Testis (tissue), 5 donors: ENCODE data around the gene NTMT1. TPM values are rescaled to one million over a fixed set of nuclear protein-coding genes. Genes with fewer than 3 reads are reported as not detected.

ENCODE experiments used
- DNase-seq: peaks from one replicate; pipeline ENCODE4 v3.0.0-alpha.2; 2019
- H3K27ac ChIP-seq, 2 donors: fragments of 200-600 bp; sonication (generic); one replicate each; pipeline ENCODE4 v1.5.1; 2019
- H3K27me3 ChIP-seq: fragments of 200-600 bp; sonication (generic); one replicate; pipeline ENCODE4 v1.5.1; 2019
- H3K36me3 ChIP-seq: fragments of 200-600 bp; sonication (generic); one replicate; pipeline ENCODE4 v1.5.1; 2017; ENCODE audit warnings: low read depth; ENCODE audit errors: missing control alignments
- H3K4me1 ChIP-seq: fragments of 200-600 bp; sonication (generic); one replicate; pipeline ENCODE4 v1.5.1; 2019
- H3K4me3 ChIP-seq, 2 donors: fragments of 200-600 bp; sonication (generic); one replicate each; pipeline ENCODE4 v1.5.1; 2017 to 2019
- H3K9me3 ChIP-seq: fragments of 200-600 bp; sonication (generic); one replicate; pipeline ENCODE4 v1.5.1; 2017
- CTCF ChIP-seq, 3 experiments: fragments of 450-650 bp in 2 of 3; fragments of 200-600 bp in 1 of 3; sonication (generic) in 1 of 3; IDR thresholded peaks; one replicate each; pipeline ENCODE4 v1.5.1; 2016 to 2019; ENCODE audit warnings: antibody characterized with exemption in 3 of 3, mild to moderate bottlenecking in 2 of 3, moderate library complexity in 1 of 3
- POLR2A ChIP-seq: fragments of 450-650 bp; IDR thresholded peaks from one replicate; pipeline ENCODE4 v1.6.1; 2017; ENCODE audit warnings: antibody characterized with exemption, mild to moderate bottlenecking, moderate library complexity
- WGBS, 2 donors: methylation state at CpG; one replicate each; pipeline ENCODE4 v1.1.5; 2018; 5-methylcytosine and 5-hydroxymethylcytosine counted together
- intact Hi-C: fragments of 100-400 bp; cut with DNase I; formaldehyde crosslinking; loops from one replicate; pipeline ENCODE4 v1.15.1; 2023; ENCODE audit warnings: low total_unique reads
- long read RNA-seq, 2 donors: transcript quantifications; one replicate each; lab custom pipeline, GENCODE V29; 2026
- polyA plus RNA-seq: library from polyadenylated mRNA; stranded (reverse); fragments of 350-450 nt; fragmentation: Illumina TruSeq; extraction: RNeasy Lipid Tissue Mini Kit (QIAGEN cat#74804); gene quantifications from one replicate; pipeline ENCODE4 v1.2.3, GENCODE V29; 2014; ENCODE audit warnings: low read depth, low replicate concordance; ENCODE audit not compliant: insufficient read depth
- total RNA-seq, 2 donors: library from RNA; depleted of rRNA; stranded (reverse); fragments of >200 nt; gene quantifications; one replicate each; pipeline ENCODE4 v1.2.3, GENCODE V29; 2016

The NTMT1 gene
- total RNA-seq (10 to 100 TPM; 71.8 to 82.6 TPM), polyA plus RNA-seq (189 TPM)
- long read RNA-seq, donor 1, transcript NTMT1-203 (4 exons, 1,315 nt): major isoform, 11 of 45 reads
- long read RNA-seq, donor 1, partial matches to known transcripts: 29 of 45 reads
- long read RNA-seq, donor 1, other reads (novel, unspliced or antisense): 0 of 45 reads
- long read RNA-seq, donor 2, transcript NTMT1-203 (4 exons, 1,315 nt): major isoform, 9 of 16 reads
- long read RNA-seq, donor 2, partial matches to known transcripts: 0 of 16 reads
- long read RNA-seq, donor 2, other reads (novel, unspliced or antisense): 0 of 16 reads

- peaks cover 36% of the 10 kb centered on the region for H3K4me1 ChIP-seq
- H3K27me3 ChIP-seq: no peaks in the 10 kb centered on the region
- peak within 1 kb of the TSS; percentile 75 to 99 for H3K4me3 ChIP-seq
- peak; percentile 93 for TF ChIP-seq POLR2A
- no peak for TF ChIP-seq CTCF (IDR thresholded peaks at IDR 0.05)
- H3K27ac ChIP-seq: peak within 1 kb of the TSS; percentile 89 to 92
- no peaks in the 10 kb centered on the region for H3K36me3 ChIP-seq
- DNase-seq: peak; percentile 93
- 0% methylated on average over 26 to 55 of the region's 55 CpGs for WGBS, 2 donors
- H3K9me3 ChIP-seq: no peaks in the 10 kb centered on the region
- intact Hi-C loops: no loop called here
Observed at GRCh38 chr9:129626079-129626624, at the start of gene NTMT1. Gene NTMT1 (plus strand): TSS chr9:129626163. CDS start chr9:129632704, 6,541 bp downstream.

GRCh38 chr9:129576546-129577543 is 49.1 kb upstream of the NTMT1 start:
- intact Hi-C loops: no loop called here
- WGBS, 2 donors: 52 to 68% methylated on average over 17 to 34 of the region's 34 CpGs
- Histone ChIP-seq H3K27ac (no peak overlapping the region), H3K4me1 (no peaks in the 10 kb centered on the region), H3K27me3 (no peaks in the 10 kb centered on the region), H3K9me3 (no peaks in the 10 kb centered on the region), H3K36me3 (no peaks in the 10 kb centered on the region), H3K4me3 (no peak overlapping the region)
- TF ChIP-seq CTCF (IDR thresholded peaks at IDR 0.05) (no peak), POLR2A (no peak)
- no peak for DNase-seq

- no peak for TF ChIP-seq CTCF (IDR thresholded peaks at IDR 0.05)
- no peak for TF ChIP-seq POLR2A
- intact Hi-C loops: no loop called here
- Histone ChIP-seq H3K4me3 (no peak overlapping the region), H3K36me3 (no peaks in the 10 kb centered on the region), H3K4me1 (peaks cover 1% of the 10 kb centered on the region), H3K27ac (no peak overlapping the region), H3K27me3 (no peaks in the 10 kb centered on the region), H3K9me3 (no peaks in the 10 kb centered on the region)
- no peak for DNase-seq
- WGBS, 2 donors: 87 to 97% methylated on average over 3 of the region's 3 CpGs
Observed at GRCh38 chr9:129579294-129579693, 46.7 kb upstream of the NTMT1 start.

- TF ChIP-seq POLR2A (no peak), CTCF (IDR thresholded peaks at IDR 0.05) (no peak)
- 94% methylated on average over 10 to 11 of the region's 11 CpGs for WGBS, 2 donors
- Histone ChIP-seq H3K27me3 (no peaks in the 10 kb centered on the region), H3K4me1 (peaks cover 5% of the 10 kb centered on the region), H3K4me3 (no peak overlapping the region), H3K9me3 (no peaks in the 10 kb centered on the region), H3K27ac (no peak overlapping the region), H3K36me3 (no peaks in the 10 kb centered on the region)
- no peak for DNase-seq
- intact Hi-C loops: no loop called here
Observed at GRCh38 chr9:129580211-129580915, 45.6 kb upstream of the NTMT1 start.
